Smooth muscle cell (in vitro differentiated cells): ENCODE data around the gene SDCBP2. TPM values are rescaled to one million over a fixed set of nuclear protein-coding genes. Genes with fewer than 3 reads are reported as not detected.

Source experiments
- DNase-seq: peaks from one replicate; lab custom pipeline; 2025; ENCODE audit not compliant: unreplicated experiment; lab: John Stamatoyannopoulos, UW
- H2AFZ ChIP-seq: fragments of 200-600 bp; sonication (generic); 2 replicates; pipeline ENCODE4 v1.6.0; 2016; ENCODE audit warnings: antibody characterized with exemption, low read depth, mild to moderate bottlenecking
- H3F3A ChIP-seq: fragments of 200-600 bp; sonication (generic); 2 replicates; pipeline ENCODE4 v1.6.0; 2017; ENCODE audit warnings: antibody characterized with exemption, low read depth
- H3K27ac ChIP-seq: fragments of 200-600 bp; sonication (generic); 2 replicates; pipeline ENCODE4 v1.5.1; 2016; ENCODE audit warnings: low read depth, mild to moderate bottlenecking
- H3K27me3 ChIP-seq: fragments of 200-600 bp; sonication (generic); 2 replicates; pipeline ENCODE4 v1.6.1; 2016; ENCODE audit warnings: low read depth, mild to moderate bottlenecking
- H3K36me3 ChIP-seq: fragments of 200-600 bp; sonication (generic); 2 replicates; pipeline ENCODE4 v1.5.1; 2016; ENCODE audit warnings: low read depth
- H3K4me1 ChIP-seq: fragments of 200-600 bp; sonication (generic); 2 replicates; pipeline ENCODE4 v1.5.1; 2016; ENCODE audit warnings: low read depth
- H3K4me2 ChIP-seq: fragments of 200-600 bp; sonication (generic); 2 replicates; pipeline ENCODE4 v1.6.0; 2016; ENCODE audit warnings: mild to moderate bottlenecking
- H3K4me3 ChIP-seq: fragments of 200-600 bp; sonication (generic); 2 replicates; pipeline ENCODE4 v1.5.1; 2016; ENCODE audit warnings: mild to moderate bottlenecking
- H3K79me2 ChIP-seq: fragments of 200-600 bp; sonication (generic); 2 replicates; pipeline ENCODE4 v1.6.0; 2016; ENCODE audit warnings: low read depth, mild to moderate bottlenecking
- H3K9ac ChIP-seq: fragments of 200-600 bp; sonication (generic); 2 replicates; pipeline ENCODE4 v1.6.0; 2016; ENCODE audit warnings: low read depth
- H3K9me3 ChIP-seq: fragments of 200-600 bp; sonication (generic); replicated peaks from 2 replicates; pipeline ENCODE4 v1.5.1; 2016; ENCODE audit warnings: low read depth
- H4K20me1 ChIP-seq: fragments of 200-600 bp; sonication (generic); 2 replicates; pipeline ENCODE4 v1.6.0; 2016; ENCODE audit warnings: low read depth
- CTCF ChIP-seq: fragments of 200-600 bp; sonication (generic); IDR thresholded peaks from 2 replicates; pipeline ENCODE4 v1.5.1; 2017; ENCODE audit warnings: borderline replicate concordance, mild to moderate bottlenecking, antibody characterized with exemption; ENCODE audit not compliant: insufficient read depth, poor library complexity, severe bottlenecking
- WGBS: methylation state at CpG from one replicate; pipeline ENCODE4 v1.1.7; 2016; ENCODE audit warnings: low lambda C conversion rate; 5-methylcytosine and 5-hydroxymethylcytosine counted together
- polyA plus RNA-seq: library from polyadenylated mRNA; unstranded; fragments of >200 nt; fragmentation: Nextera tagmentation; extraction: Ambion mirVana; gene quantifications from 2 replicates; pipeline ENCODE4 v1.2.1, GENCODE V29; 2016
- total RNA-seq: library from RNA; depleted of rRNA; stranded (reverse); fragments of >200 nt; gene quantifications from 2 replicates; pipeline ENCODE4 v1.2.3, GENCODE V29; 2014

Gene SDCBP2
- total and polyA plus RNA-seq, 2 experiments from 2014 or later = 3.6 to 4.7 TPM

GRCh38 chr20:1377341-1377871 is 48.5 kb upstream of the SDCBP2 start:
- Histone ChIP-seq H4K20me1 (peaks cover 98% of the 10 kb centered on the region), H3K27me3 (no peaks in the 10 kb centered on the region), H3K4me3 (no peak overlapping the region), H3K9me3 (no peaks in the 10 kb centered on the region), H3K9ac (peak overlapping the region; percentile 35), H3K27ac (peak overlapping the region; percentile 92), H3K4me2 (no peak overlapping the region), H3K4me1 (peaks cover 12% of the 10 kb centered on the region), H3K79me2 (peaks cover 96% of the 10 kb centered on the region), H3F3A (peaks cover 15% of the 10 kb centered on the region), H2AFZ (no peak overlapping the region), H3K36me3 (no peaks in the 10 kb centered on the region)
- TF ChIP-seq CTCF = no peak
- WGBS = 91% methylated on average over 5 of the region's 5 CpGs
- DNase-seq = no peak

GRCh38 chr20:1376408-1377270 is 47.7 kb upstream of the SDCBP2 start:
- H3K79me2 ChIP-seq = peaks cover 93% of the 10 kb centered on the region
- H3K4me1 ChIP-seq = peaks cover 12% of the 10 kb centered on the region
- TF ChIP-seq CTCF = no peak
- H3K9ac ChIP-seq = no peak overlapping the region
- H3F3A ChIP-seq = peaks cover 15% of the 10 kb centered on the region
- no peak overlapping the region for H2AFZ ChIP-seq
- peaks cover 98% of the 10 kb centered on the region for H4K20me1 ChIP-seq
- H3K9me3 ChIP-seq = no peaks in the 10 kb centered on the region
- H3K4me2 ChIP-seq = no peak overlapping the region
- H3K36me3 ChIP-seq = no peaks in the 10 kb centered on the region
- DNase-seq = no peak
- no peaks in the 10 kb centered on the region for H3K27me3 ChIP-seq
- WGBS = 77% methylated on average over 7 of the region's 7 CpGs
- peak overlapping the region; percentile 92 for H3K27ac ChIP-seq
- no peak overlapping the region for H3K4me3 ChIP-seq

GRCh38 chr20:1376007-1376406 is 47.1 kb upstream of the SDCBP2 start:
- TF ChIP-seq CTCF = no peak
- no peak overlapping the region for H3K9ac ChIP-seq
- H4K20me1 ChIP-seq = peaks cover 98% of the 10 kb centered on the region
- H3K27ac ChIP-seq = no peak overlapping the region
- H3K27me3 ChIP-seq = no peaks in the 10 kb centered on the region
- no peak overlapping the region for H2AFZ ChIP-seq
- H3K4me1 ChIP-seq = peaks cover 12% of the 10 kb centered on the region
- no peaks in the 10 kb centered on the region for H3K9me3 ChIP-seq
- H3K4me3 ChIP-seq = no peak overlapping the region
- H3K79me2 ChIP-seq = peaks cover 91% of the 10 kb centered on the region
- peaks cover 15% of the 10 kb centered on the region for H3F3A ChIP-seq
- 92% methylated on average over 1 of the region's 1 CpG for WGBS
- no peak overlapping the region for H3K4me2 ChIP-seq
- no peaks in the 10 kb centered on the region for H3K36me3 ChIP-seq
- DNase-seq = no peak
